LoVo (cell line): ENCODE data around the gene TMEM117.

Experiments
- DNase-seq: peaks from one replicate; pipeline ENCODE4 v3.0.0-alpha.2; 2016; ENCODE audit warnings: low spot score

Gene TMEM117

GRCh38 chr12:43884683-43885410 is 49.0 kb downstream of the TMEM117 start:
- DNase-seq, result no peak

- no peak for DNase-seq
Measured at GRCh38 chr12:43887397-43887796, 51.5 kb downstream of the TMEM117 start.

GRCh38 chr12:43891856-43892574 is 56.1 kb downstream of the TMEM117 start:
- no peak for DNase-seq

- DNase-seq, result no peak
Measured at GRCh38 chr12:43893670-43894069, 57.8 kb downstream of the TMEM117 start.

- DNase-seq, result no peak
Measured at GRCh38 chr12:43895580-43896206, 59.8 kb downstream of the TMEM117 start.

GRCh38 chr12:43896496-43896895 is 60.6 kb downstream of the TMEM117 start:
- no peak for DNase-seq

- no peak for DNase-seq
Measured at GRCh38 chr12:43898474-43898873, 62.6 kb downstream of the TMEM117 start.

GRCh38 chr12:43899574-43899973 is 63.7 kb downstream of the TMEM117 start:
- DNase-seq, result no peak

- no peak for DNase-seq
Measured at GRCh38 chr12:43903686-43904085, 67.8 kb downstream of the TMEM117 start.

- DNase-seq, result no peak
Measured at GRCh38 chr12:43912859-43913258, 77.0 kb downstream of the TMEM117 start.

- DNase-seq, result no peak
Measured at GRCh38 chr12:43914391-43914790, 78.5 kb downstream of the TMEM117 start.

GRCh38 chr12:43914923-43915468 is 79.1 kb downstream of the TMEM117 start:
- no peak for DNase-seq

- no peak for DNase-seq
Measured at GRCh38 chr12:43917896-43918295, 82.0 kb downstream of the TMEM117 start.

GRCh38 chr12:43921666-43922337 is 85.9 kb downstream of the TMEM117 start:
- DNase-seq, result no peak

- no peak for DNase-seq
Measured at GRCh38 chr12:43930032-43930431, 94.2 kb downstream of the TMEM117 start.

- no peak for DNase-seq
Measured at GRCh38 chr12:43931187-43931586, 95.3 kb downstream of the TMEM117 start.

- no peak for DNase-seq
Measured at GRCh38 chr12:43935581-43935980, 99.7 kb downstream of the TMEM117 start.

- DNase-seq, result no peak
Measured at GRCh38 chr12:43937947-43938346, 102.1 kb downstream of the TMEM117 start.

- DNase-seq, result no peak
Measured at GRCh38 chr12:43942379-43942778, 106.5 kb downstream of the TMEM117 start.

- no peak for DNase-seq
Measured at GRCh38 chr12:43945983-43946382, 110.1 kb downstream of the TMEM117 start.

- no peak for DNase-seq
Measured at GRCh38 chr12:43951286-43951685, 115.4 kb downstream of the TMEM117 start.

- peak; percentile 35 for DNase-seq
Measured at GRCh38 chr12:43957732-43958372, 122.0 kb downstream of the TMEM117 start.
